ENCODE measurements around the gene EPRS1. TPM values are rescaled to one million over a fixed set of nuclear protein-coding genes. Genes with fewer than 3 reads are reported as not detected.
"Not testable (repeated sequence)": the region's sequence is repeated elsewhere in the genome, so short reads cannot be mapped to it uniquely, and the experiment has no call there.

Gene EPRS1
- total RNA-seq: 100 to 1,000 TPM; 117 to 123 TPM

- Mint-ChIP-seq H3K27ac (peak within 1 kb of the TSS; percentile 97), H3K4me3 (peak within 1 kb of the TSS; percentile 95), H3K36me3 (ENCODE audit: low read depth) (peaks cover 20% of the 10 kb centered on the region), H3K4me1 (peaks cover 45% of the 10 kb centered on the region), H3K9me3 (no peaks in the 10 kb centered on the region), H3K27me3 (no peaks in the 10 kb centered on the region)
- ChIA-PET CTCF (interaction anchor here (0.6 to 1.0 kb wide), 4 partner anchors 12 to 46 kb away, joined by 3 read pairs; partner anchors contain the start of gene BPNT1), POLR2A (interaction anchor here (0.7 to 1.0 kb wide), 3 partner anchors 34 to 47 kb away, joined by 3 to 6 read pairs (median 4); partner anchors contain the start of genes BPNT1 and IARS2)
- DNase-seq: peak; percentile 96
Measured at GRCh38 chr1:220046052-220046930, at the start of gene EPRS1. TSS of gene EPRS1 (minus strand) at chr1:220046505. CDS start at chr1:220046388, 117 bp downstream.

- H3K4me1 Mint-ChIP-seq: peaks cover 31% of the 10 kb centered on the region
- no peaks in the 10 kb centered on the region for H3K27me3 Mint-ChIP-seq
- no peaks in the 10 kb centered on the region for H3K9me3 Mint-ChIP-seq
- H3K36me3 Mint-ChIP-seq (ENCODE audit: low read depth): peaks cover 22% of the 10 kb centered on the region
- DNase-seq: peak; percentile 91
- H3K27ac Mint-ChIP-seq: peak within 1 kb of the TSS; percentile 47
- ChIA-PET POLR2A (interaction anchor here (0.7 to 2.0 kb wide), 7 partner anchors 48 to 1809 kb away, joined by 3 to 6 read pairs (median 4); partner anchors contain the start of genes EPRS1, RAB3GAP2 and RRP15), CTCF (interaction anchor here (0.6 to 2.0 kb wide), 2 partner anchors 19 to 1289 kb away, joined by 4 to 8 read pairs; no protein-coding TSS in a partner anchor)
- peak within 1 kb of the TSS; percentile 76 for H3K4me3 Mint-ChIP-seq
Measured at GRCh38 chr1:220094016-220094911, 48.0 kb upstream of the EPRS1 start, which contains the start of gene IARS2. TSS of gene IARS2 (plus strand) at chr1:220094132. CDS start at chr1:220094217, 85 bp downstream.

- CTCF ChIA-PET: interaction anchor here (1.0 to 2.0 kb wide), 2 partner anchors 20 to 104 kb away, joined by 4 to 8 read pairs; no protein-coding TSS in a partner anchor
- H3K27me3 Mint-ChIP-seq: no peaks in the 10 kb centered on the region
Measured at GRCh38 chr1:220093361-220094015, 47.2 kb upstream of the EPRS1 start.

GRCh38 chr1:220092694-220093093 is 46.4 kb upstream of the EPRS1 start:
- DNase-seq: no peak
- H3K27me3 Mint-ChIP-seq: no peaks in the 10 kb centered on the region
- H3K36me3 Mint-ChIP-seq (ENCODE audit: low read depth): peaks cover 16% of the 10 kb centered on the region
- POLR2A ChIA-PET: interaction anchor here (2.0 kb wide), 1 partner anchor 46 kb away, joined by 6 read pairs; the partner anchor contains the start of gene EPRS1
- H3K9me3 Mint-ChIP-seq: no peaks in the 10 kb centered on the region
- CTCF ChIA-PET: interaction anchor here (0.9 to 2.0 kb wide), 4 partner anchors 21 to 103 kb away, joined by 3 to 8 read pairs (median 4); partner anchors contain the start of gene EPRS1
- no peak overlapping the region for H3K4me3 Mint-ChIP-seq
- no peak overlapping the region for H3K27ac Mint-ChIP-seq
- peaks cover 30% of the 10 kb centered on the region for H3K4me1 Mint-ChIP-seq

More at GRCh38 chr1:220093361-220094015, 47.2 kb upstream of the EPRS1 start:
- Mint-ChIP-seq H3K36me3 (ENCODE audit: low read depth) (peaks cover 21% of the 10 kb centered on the region), H3K4me1 (peaks cover 32% of the 10 kb centered on the region), H3K4me3 (peak overlapping the region; percentile 27), H3K27ac (no peak overlapping the region), H3K9me3 (no peaks in the 10 kb centered on the region)
- POLR2A ChIA-PET: interaction anchor here (1.0 to 2.0 kb wide), 5 partner anchors 47 to 179 kb away, joined by 3 to 6 read pairs (median 4); partner anchors contain the start of genes EPRS1 and RAB3GAP2
- DNase-seq: no peak

- Mint-ChIP-seq H3K27ac (peak within 1 kb of the TSS; percentile 80), H3K4me1 (peaks cover 19% of the 10 kb centered on the region), H3K36me3 (ENCODE audit: low read depth) (peaks cover 2% of the 10 kb centered on the region), H3K4me3 (peak within 1 kb of the TSS; percentile 94), H3K9me3 (no peaks in the 10 kb centered on the region), H3K27me3 (no peaks in the 10 kb centered on the region)
- ChIA-PET POLR2A (interaction anchor here (0.6 to 1.8 kb wide), 9 partner anchors 9 to 182 kb away, joined by 3 to 7 read pairs (median 3); partner anchors contain the start of genes EPRS1 and RAB3GAP2), CTCF (interaction anchor here (0.6 to 1.4 kb wide), 12 partner anchors 9 to 623 kb away, joined by 3 to 7 read pairs (median 3); partner anchors contain the start of gene EPRS1)
- DNase-seq: peak; percentile 97
Measured at GRCh38 chr1:220089650-220090556, 43.6 kb upstream of the EPRS1 start, which contains the start of gene BPNT1. TSS of gene BPNT1 (minus strand) at chr1:220089788. CDS start at chr1:220079846, 9,942 bp downstream.

- DNase-seq: not testable (repeated sequence)
Measured at GRCh38 chr1:220086261-220086686, 40.0 kb upstream of the EPRS1 start.

GRCh38 chr1:220084460-220084859 is 38.2 kb upstream of the EPRS1 start:
- Mint-ChIP-seq H3K4me3 (no peak overlapping the region), H3K36me3 (ENCODE audit: low read depth) (peaks cover 9% of the 10 kb centered on the region), H3K4me1 (peaks cover 6% of the 10 kb centered on the region), H3K27ac (no peak overlapping the region), H3K9me3 (no peaks in the 10 kb centered on the region), H3K27me3 (no peaks in the 10 kb centered on the region)
- DNase-seq: no peak
- CTCF ChIA-PET: no interaction called here
- POLR2A ChIA-PET: no interaction called here

More at GRCh38 chr1:220086261-220086686, 40.0 kb upstream of the EPRS1 start:
- H3K27me3 Mint-ChIP-seq; H3K9me3 Mint-ChIP-seq; H3K4me3 Mint-ChIP-seq; POLR2A ChIA-PET; H3K36me3 Mint-ChIP-seq (ENCODE audit: low read depth); H3K27ac Mint-ChIP-seq: not testable (repeated sequence)
- H3K4me1 Mint-ChIP-seq: peaks cover 13% of the 10 kb centered on the region
- CTCF ChIA-PET: interaction anchor here (1.4 kb wide), 1 partner anchor 26 kb away, joined by 3 read pairs; no protein-coding TSS in a partner anchor

GRCh38 chr1:220077887-220078286 is 31.6 kb upstream of the EPRS1 start:
- H3K36me3 Mint-ChIP-seq (ENCODE audit: low read depth): peaks cover 22% of the 10 kb centered on the region
- H3K9me3 Mint-ChIP-seq: no peaks in the 10 kb centered on the region
- H3K27me3 Mint-ChIP-seq: no peaks in the 10 kb centered on the region
- DNase-seq: no peak
- no peaks in the 10 kb centered on the region for H3K4me1 Mint-ChIP-seq
- POLR2A ChIA-PET: no interaction called here
- no peak overlapping the region for H3K27ac Mint-ChIP-seq
- CTCF ChIA-PET: interaction anchor here (0.6 kb wide), 1 partner anchor 604 kb away, joined by 4 read pairs; no protein-coding TSS in a partner anchor
- no peak overlapping the region for H3K4me3 Mint-ChIP-seq

- H3K4me1 Mint-ChIP-seq: no peaks in the 10 kb centered on the region
- no peaks in the 10 kb centered on the region for H3K27me3 Mint-ChIP-seq
- POLR2A ChIA-PET: no interaction called here
- no peaks in the 10 kb centered on the region for H3K9me3 Mint-ChIP-seq
- DNase-seq: no peak
- H3K36me3 Mint-ChIP-seq (ENCODE audit: low read depth): peaks cover 25% of the 10 kb centered on the region
- CTCF ChIA-PET: no interaction called here
- no peak overlapping the region for H3K27ac Mint-ChIP-seq
- H3K4me3 Mint-ChIP-seq: no peak overlapping the region
Measured at GRCh38 chr1:220076861-220077762, 30.8 kb upstream of the EPRS1 start.
